Retina (tissue), 1 donor: ENCODE measurements around the gene PHACTR1.
"Not testable (repeated sequence)": the region's sequence is repeated elsewhere in the genome, so short reads cannot be mapped to it uniquely, and the experiment has no call there.

Source experiments
- DNase-seq: peaks from one replicate; pipeline ENCODE4 v3.0.0-alpha.2; 2016

The PHACTR1 gene

GRCh38 chr6:12716298-12716916 lies at the start of gene PHACTR1:
PHACTR1 (plus strand) TSS chr6:12716767.
- peak; percentile 23 for DNase-seq

GRCh38 chr6:12666886-12667285 lies 49.7 kb upstream of the PHACTR1 start:
- DNase-seq, result no peak

- DNase-seq, result no peak
These were observed 40.6 kb upstream of the PHACTR1 start for GRCh38 chr6:12675931-12676330.

GRCh38 chr6:12679341-12679740 lies 37.2 kb upstream of the PHACTR1 start:
- no peak for DNase-seq

- no peak for DNase-seq
These were observed 23.4 kb upstream of the PHACTR1 start for GRCh38 chr6:12693122-12693521.

GRCh38 chr6:12698298-12698697 lies 18.3 kb upstream of the PHACTR1 start:
- DNase-seq, result no peak

GRCh38 chr6:12704946-12705345 lies 11.6 kb upstream of the PHACTR1 start:
- DNase-seq, result no peak

- DNase-seq, result no peak
These were observed 7.5 kb upstream of the PHACTR1 start for GRCh38 chr6:12709116-12709515.

- DNase-seq, result no peak
These were observed 6.9 kb upstream of the PHACTR1 start for GRCh38 chr6:12709556-12710232.

GRCh38 chr6:12710921-12711320 lies 5.6 kb upstream of the PHACTR1 start:
- no peak for DNase-seq

GRCh38 chr6:12714022-12714421 lies 2.5 kb upstream of the PHACTR1 start:
- DNase-seq, result no peak

- no peak for DNase-seq
These were observed 1.1 kb upstream of the PHACTR1 start for GRCh38 chr6:12715437-12715836.

- peak; percentile 32 for DNase-seq
These were observed 789 bp downstream of the PHACTR1 start for GRCh38 chr6:12717356-12717755.

GRCh38 chr6:12718015-12718414 lies 1.4 kb downstream of the PHACTR1 start:
- no peak for DNase-seq

- DNase-seq, result no peak
These were observed 2.5 kb downstream of the PHACTR1 start for GRCh38 chr6:12719017-12719416.

- DNase-seq, result no peak
These were observed 3.7 kb downstream of the PHACTR1 start for GRCh38 chr6:12720310-12720709.

- no peak for DNase-seq
These were observed 8.7 kb downstream of the PHACTR1 start for GRCh38 chr6:12725263-12725662.

- no peak for DNase-seq
These were observed 12.9 kb downstream of the PHACTR1 start for GRCh38 chr6:12729467-12729866.

- DNase-seq, result not testable (repeated sequence)
These were observed 14.2 kb downstream of the PHACTR1 start for GRCh38 chr6:12730809-12731208.

- DNase-seq, result no peak
These were observed 17.3 kb downstream of the PHACTR1 start for GRCh38 chr6:12733876-12734275.

GRCh38 chr6:12735786-12736185 lies 19.2 kb downstream of the PHACTR1 start:
- DNase-seq, result no peak

GRCh38 chr6:12748411-12748810 lies 31.8 kb downstream of the PHACTR1 start:
- no peak for DNase-seq

GRCh38 chr6:12748815-12749521 lies 32.4 kb downstream of the PHACTR1 start:
- peak; percentile 81 for DNase-seq
